ENCODE results near the gene FLNB. TPM values are rescaled to one million over a fixed set of nuclear protein-coding genes. Genes with fewer than 3 reads are reported as not detected.

FLNB gene
- total and polyA plus RNA-seq, 9 of the 15 experiments (the other 6 are each of a cell fraction or from before 2014, with no cell fraction given) = 9.4 to 48.1 (median 25.6) TPM

- H3K4me1 ChIP-seq (replicated peaks in 1 of 2; ENCODE audit: control insufficient read depth in 2 of 2, insufficient read depth in 2 of 2, low read length in 2 of 2) = peaks cover 6% of the 10 kb centered on the region in 2 experiments; a peak in 4 of 5 replicates
- POLR2A ChIA-PET = interaction anchor here (1.3 kb wide), 1 partner anchor 180 kb away, joined by 3 read pairs; no protein-coding TSS in a partner anchor
- TF ChIP-seq NFRKB (IDR thresholded peaks at IDR 0.05; ENCODE audit: low read depth) = no peak
- no peak for TF ChIP-seq XRCC3 (IDR thresholded peaks at IDR 0.05)
- TF ChIP-seq ZNF217 (CRISPR knock-in tag; IDR thresholded peaks at IDR 0.05) = no peak
- TF ChIP-seq ZNF79 (CRISPR knock-in tag; IDR thresholded peaks at IDR 0.05; ENCODE audit: low read depth) = no peak
- no peak for TF ChIP-seq ZBTB1 (CRISPR knock-in tag; IDR thresholded peaks at IDR 0.05; ENCODE audit: borderline replicate concordance, low read depth)
- TF ChIP-seq MAFF (IDR thresholded peaks at IDR 0.05; ENCODE audit: low read length) = no peak
- 0 out of 2 replicates have a peak, but pooled peaks have one; percentile 43 for TF ChIP-seq ADNP (tag; IDR thresholded peaks at IDR 0.05)
- TF ChIP-seq CREB3L1 (IDR thresholded peaks at IDR 0.05; ENCODE audit: borderline replicate concordance, low read depth) = no peak
- no peak for TF ChIP-seq BMI1 (IDR thresholded peaks at IDR 0.05; ENCODE audit: low read length)
- TF ChIP-seq ZKSCAN8 (CRISPR knock-in tag; IDR thresholded peaks at IDR 0.05) = no peak
- TF ChIP-seq HMGN3 (IDR thresholded peaks at IDR 0.05; ENCODE audit: borderline replicate concordance, extremely low read depth, insufficient read length, low read depth, low read length) = no peak
- no peak for TF ChIP-seq NFIX (CRISPR knock-in tag; IDR thresholded peaks at IDR 0.05; ENCODE audit: low read depth)
- TF ChIP-seq THAP7 (CRISPR knock-in tag; IDR thresholded peaks at IDR 0.05) = no peak
- TF ChIP-seq NFXL1 (CRISPR knock-in tag; IDR thresholded peaks at IDR 0.05) = no peak
- no peak for TF ChIP-seq SRF (CRISPR knock-in tag; IDR thresholded peaks at IDR 0.05)
- peak; percentile 90 for TF ChIP-seq RBM25 (IDR thresholded peaks at IDR 0.05; ENCODE audit: low read depth, low read length, severe bottlenecking)
Observed at GRCh38 chr3:57986261-57986660, 22.0 kb upstream of the FLNB start.

More at GRCh38 chr3:57986261-57986660, 22.0 kb upstream of the FLNB start:
- Histone ChIP-seq H3K9me3 (replicated peaks; ENCODE audit: control insufficient read depth, insufficient read depth, low read depth, low read length) (no peaks in the 10 kb centered on the region), H3K4me2 (ENCODE audit: insufficient read depth, low read length) (no peak overlapping the region), H4K20me1 (replicated peaks; ENCODE audit: control insufficient read depth, insufficient read depth, low read length) (no peaks in the 10 kb centered on the region), H3K79me2 (ENCODE audit: control insufficient read depth, insufficient read depth, low read length) (no peaks in the 10 kb centered on the region), H3K27ac (ENCODE audit: extremely low read depth, low read depth, low read length) (no peak overlapping the region), H3K4me3 (no peak overlapping the region), H2AFZ (ENCODE audit: low read depth, low read length) (no peak overlapping the region), H3K9ac (ENCODE audit: insufficient read depth in 1 of 2, low read depth in 2 of 2, low read length in 2 of 2) (no peak overlapping the region), H3K27me3 (ENCODE audit: control insufficient read depth in 2 of 2, insufficient read depth in 2 of 2, low read length in 2 of 2) (no peaks in the 10 kb centered on the region), H3K9me1 (ENCODE audit: control insufficient read depth, insufficient read depth, low read length) (no peaks in the 10 kb centered on the region), H3K36me3 (ENCODE audit: control insufficient read depth, insufficient read depth, low read length) (no peaks in the 10 kb centered on the region)
- FAIRE-seq (no peak), DNase-seq (ENCODE audit: extremely low read depth in 1 of 4, low spot score in 3 of 4) (no peak), ATAC-seq (no peak)
- CTCF ChIA-PET (ENCODE audit: low intra/inter-chr PET ratio) = no interaction called here
- BruUV-seq (replicated peaks) = no TSS peak
- intact Hi-C loops (cut with micrococcal nuclease) (no loop called here), in situ Hi-C loops (cut with MboI) (no loop called here)
- 59% methylated on average over 4 of the region's 4 CpGs for WGBS (ENCODE audit: insufficient coverage, low coverage, missing lambda C conversion rate)

All from K562 (cell line).